Dermis blood vessel endothelial cell (primary cell): ENCODE results near the gene LRRIQ4. TPM values are rescaled to one million over a fixed set of nuclear protein-coding genes. Genes with fewer than 3 reads are reported as not detected.
A peak's percentile ranks its signal among the peaks of the same experiment; 100 is the strongest.

Experiments used
- DNase-seq: peaks from one replicate; pipeline ENCODE4 v3.0.0; 2010
- total RNA-seq: library from RNA; depleted of rRNA; stranded (reverse); fragments of >200 nt; gene quantifications from 2 replicates; pipeline ENCODE4 v1.2.3, GENCODE V29; 2014

LRRIQ4 gene
- total RNA-seq, 1 donor from 2014 or later = not detected

DNA sequence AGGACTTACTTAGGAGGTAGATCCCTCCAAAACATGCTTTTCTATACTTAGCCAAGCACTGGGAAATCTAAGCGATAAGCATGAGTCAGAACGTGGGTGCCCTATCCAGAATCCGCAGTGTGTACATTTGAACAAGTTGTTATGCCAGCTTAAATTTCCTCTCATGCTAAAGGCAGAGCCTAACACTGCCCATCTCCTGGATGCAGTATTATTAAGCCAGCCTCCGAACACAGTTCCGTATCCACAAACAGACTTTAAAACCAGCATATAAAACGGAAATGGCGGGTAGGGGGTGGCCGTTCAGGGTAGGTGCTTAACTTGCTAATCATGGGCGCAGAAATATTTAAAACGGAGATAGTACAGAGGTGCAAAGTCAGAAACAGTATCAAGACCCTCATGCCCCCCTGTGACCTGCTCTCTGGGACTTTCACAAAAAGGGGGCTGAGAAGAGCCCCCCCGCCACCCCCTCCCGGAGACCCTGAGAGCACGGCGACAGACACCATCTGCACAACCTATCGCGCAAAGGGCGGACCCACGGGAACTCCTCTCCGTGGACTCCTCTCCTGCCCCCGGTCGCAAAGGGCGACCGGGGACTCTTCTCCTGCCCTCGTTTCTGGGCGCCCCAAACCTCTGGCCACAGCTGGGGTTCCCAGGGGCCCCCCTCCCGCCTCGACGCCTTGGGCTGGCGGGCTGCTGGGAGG, 889 bp upstream of the LRRIQ4 start:
- peak; percentile 36 for DNase-seq

DNA sequence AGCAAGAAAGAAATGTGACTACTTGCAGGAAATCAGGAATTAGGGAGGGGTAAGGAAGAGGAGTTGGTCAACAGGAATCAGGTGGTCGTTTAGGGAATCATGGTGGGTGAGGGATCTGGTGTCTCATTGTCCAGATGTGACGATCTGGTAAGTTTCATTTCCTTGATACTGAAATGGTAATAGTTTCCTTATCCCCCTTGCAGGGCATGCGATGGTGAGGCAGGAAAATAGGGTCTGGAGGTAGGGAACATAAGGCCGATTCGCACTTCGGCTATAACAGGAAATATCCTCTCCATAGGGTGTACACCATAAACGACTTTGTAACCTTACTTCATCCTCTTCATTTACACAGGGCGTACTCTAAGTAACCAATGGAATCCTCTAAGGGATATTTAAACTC, 608 bp downstream of the LRRIQ4 start:
- DNase-seq = no peak

GRCh38 chr3:169813757-169814517, 1.3 kb downstream of the LRRIQ4 start:
- DNase-seq = peak; percentile 40

DNA sequence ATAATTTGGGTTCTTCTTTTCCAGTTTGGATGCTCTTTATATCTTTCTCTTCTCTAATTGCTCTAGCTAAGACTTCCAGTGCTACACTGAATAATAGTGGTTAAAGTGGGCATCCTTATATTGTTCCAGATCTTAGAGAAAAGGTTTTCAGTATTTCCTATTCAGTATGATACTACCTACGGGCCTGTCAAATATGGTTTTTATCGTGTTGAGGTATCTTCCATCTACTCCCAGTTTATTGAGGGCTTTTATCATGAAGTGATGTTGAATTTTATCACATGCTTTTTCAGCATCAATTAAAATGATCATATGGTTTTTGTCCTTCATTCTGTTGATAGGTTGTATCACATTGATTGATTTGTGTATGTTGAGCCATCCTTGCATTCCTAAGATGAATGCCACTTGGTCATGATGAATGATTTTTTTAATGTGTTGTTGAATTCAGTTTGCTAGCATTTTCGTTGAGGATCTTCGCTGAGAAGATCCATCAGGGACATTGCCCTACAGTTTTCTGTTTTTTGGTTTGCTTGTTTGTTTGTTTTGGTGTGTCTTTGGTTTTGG, 3.0 kb downstream of the LRRIQ4 start:
- DNase-seq = no peak

DNA sequence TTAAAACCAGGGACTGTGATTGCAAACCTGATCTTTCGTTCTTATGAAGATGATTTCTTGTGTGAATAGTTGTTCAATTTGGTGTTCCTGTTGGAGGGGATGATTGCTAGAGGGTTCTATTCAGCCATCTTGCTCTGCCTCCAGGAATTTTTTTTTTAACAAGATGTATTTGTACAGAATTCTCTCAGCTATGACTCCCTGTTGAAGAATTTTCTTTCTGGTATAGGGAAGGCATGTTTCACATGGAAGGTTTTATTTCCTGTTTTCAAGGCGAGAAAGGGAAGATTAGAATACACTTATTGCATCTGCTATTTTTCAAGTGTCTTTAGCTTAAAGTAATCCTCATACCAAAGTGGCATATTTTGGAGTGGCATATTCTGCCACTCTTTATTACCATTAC, 5.6 kb downstream of the LRRIQ4 start:
- no peak for DNase-seq

DNA sequence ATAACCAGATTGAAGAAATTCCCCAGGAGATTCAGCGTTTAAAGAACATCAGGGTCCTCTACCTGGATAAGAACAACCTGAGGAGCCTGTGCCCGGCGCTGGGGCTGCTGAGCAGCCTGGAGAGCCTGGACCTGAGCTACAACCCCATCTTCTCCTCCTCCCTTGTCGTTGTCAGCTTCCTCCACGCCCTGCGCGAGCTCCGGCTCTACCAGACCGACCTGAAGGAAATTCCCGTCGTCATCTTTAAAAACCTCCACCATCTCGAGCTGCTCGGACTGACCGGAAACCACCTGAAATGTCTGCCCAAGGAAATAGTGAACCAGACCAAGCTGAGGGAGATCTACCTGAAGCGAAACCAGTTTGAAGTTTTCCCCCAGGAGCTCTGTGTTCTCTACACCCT, 9.4 kb downstream of the LRRIQ4 start:
- DNase-seq = no peak

GRCh38 chr3:169822540-169822939, 9.9 kb downstream of the LRRIQ4 start:
- DNase-seq = no peak

DNA sequence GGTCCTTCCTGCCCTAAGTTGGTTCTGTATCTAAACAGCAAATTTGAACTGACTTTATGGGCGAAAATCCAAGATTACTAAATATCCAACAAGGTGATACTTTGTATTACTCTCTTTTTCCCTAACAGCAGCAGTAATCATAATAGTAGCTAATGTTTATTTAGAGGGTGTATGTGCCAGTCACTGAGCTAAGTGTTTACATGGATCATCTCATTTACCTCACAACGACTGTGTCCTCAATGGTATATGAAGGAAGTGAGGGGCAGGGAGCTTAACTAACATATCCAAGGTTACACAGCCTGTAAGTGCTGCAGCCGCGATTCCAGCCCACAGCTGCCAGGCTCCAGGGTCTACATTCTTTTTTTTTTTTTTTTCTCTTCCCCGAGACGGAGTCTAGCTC, 10.3 kb downstream of the LRRIQ4 start:
- DNase-seq = no peak

DNA sequence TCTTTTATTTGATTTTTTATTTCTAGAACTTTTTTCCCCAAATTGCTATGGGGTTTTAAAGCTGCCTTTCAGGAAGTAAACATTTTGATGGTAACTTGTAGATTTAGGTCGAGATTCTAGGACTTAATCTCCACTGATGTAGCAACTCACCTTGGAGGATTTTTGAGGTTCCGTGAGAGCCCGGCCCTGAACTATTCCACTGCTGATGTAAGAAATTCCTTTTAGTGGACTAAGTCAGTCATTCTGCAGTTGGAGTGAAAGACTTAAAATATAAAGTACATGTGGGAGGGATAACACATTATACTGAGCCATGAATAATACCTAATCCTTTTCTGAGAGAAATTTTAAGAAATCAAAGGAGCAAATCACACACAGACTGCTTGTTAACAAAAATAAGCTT, 12.6 kb downstream of the LRRIQ4 start:
- no peak for DNase-seq

DNA sequence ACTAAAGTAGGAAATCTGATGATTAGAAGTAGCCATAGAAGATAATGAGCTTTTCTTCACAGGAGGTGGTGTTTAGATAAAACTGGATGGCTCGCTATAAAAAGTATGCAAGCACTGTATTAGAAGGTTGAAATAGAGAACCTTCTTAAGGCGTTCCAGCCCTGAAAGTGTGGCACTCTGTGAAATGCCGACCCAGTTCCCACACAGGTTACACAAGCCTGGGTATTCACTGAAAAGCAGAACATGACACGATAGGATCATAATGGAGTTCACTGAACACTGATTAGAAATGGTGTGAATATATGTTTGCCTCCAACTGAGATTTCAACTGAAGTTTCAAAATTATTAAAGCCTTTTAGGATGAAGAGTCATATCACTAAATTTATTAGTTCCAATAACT, 15.0 kb downstream of the LRRIQ4 start:
- DNase-seq = no peak

GRCh38 chr3:169835533-169835932, 22.9 kb downstream of the LRRIQ4 start:
- no peak for DNase-seq

GRCh38 chr3:169836078-169836941, 23.6 kb downstream of the LRRIQ4 start:
- DNase-seq = no peak

GRCh38 chr3:169836942-169837275, 24.2 kb downstream of the LRRIQ4 start:
- DNase-seq = no peak

DNA sequence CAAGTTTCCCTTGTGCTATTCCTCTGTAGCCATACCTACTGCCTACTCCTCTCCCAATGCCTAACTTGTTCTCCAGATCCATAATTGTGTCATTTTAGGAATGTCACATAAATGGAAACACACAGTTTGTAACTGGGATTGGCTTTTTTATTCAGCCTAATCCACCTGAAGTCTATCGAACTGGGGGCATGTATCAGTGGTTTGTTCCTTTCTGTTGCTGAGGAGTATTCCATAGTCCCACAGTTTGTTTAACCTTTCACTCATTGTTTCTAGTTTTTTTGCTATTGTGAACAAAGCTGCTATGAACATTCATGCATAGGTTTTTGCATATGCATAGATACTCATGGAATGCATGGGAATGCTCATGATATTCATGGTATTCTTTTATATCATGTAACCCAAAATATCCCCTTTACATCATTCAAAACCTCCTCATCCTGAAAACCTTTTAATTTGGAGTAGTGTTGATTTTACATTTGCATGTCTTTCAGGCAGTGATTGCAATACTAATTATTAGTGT, 25.9 kb downstream of the LRRIQ4 start:
- no peak for DNase-seq

GRCh38 chr3:169841171-169841570, 28.5 kb downstream of the LRRIQ4 start:
- DNase-seq = no peak

- DNase-seq = no peak
These were observed 30.3 kb downstream of the LRRIQ4 start for GRCh38 chr3:169842960-169843359.

GRCh38 chr3:169846458-169847193, 34.0 kb downstream of the LRRIQ4 start:
- DNase-seq = no peak

DNA sequence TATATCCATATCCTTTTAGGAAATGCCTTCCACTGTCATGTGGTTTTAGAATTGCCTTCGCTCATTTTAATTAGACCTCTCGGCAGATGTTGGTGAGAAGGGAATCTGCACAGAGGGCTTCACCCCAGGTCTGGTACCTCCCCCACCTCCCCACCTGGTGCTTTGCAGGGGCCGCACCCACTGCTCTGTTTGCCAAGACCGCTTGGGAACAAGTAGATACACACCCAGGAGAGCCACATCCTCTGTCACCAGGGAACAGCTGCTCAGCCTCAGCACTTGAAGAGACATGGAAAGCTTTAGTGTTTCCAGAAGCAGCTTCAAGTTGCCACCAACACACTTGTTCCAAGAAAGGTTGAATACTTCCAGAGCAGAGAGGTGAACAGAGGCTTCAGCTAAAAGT, 35.2 kb downstream of the LRRIQ4 start:
- DNase-seq = no peak

DNA sequence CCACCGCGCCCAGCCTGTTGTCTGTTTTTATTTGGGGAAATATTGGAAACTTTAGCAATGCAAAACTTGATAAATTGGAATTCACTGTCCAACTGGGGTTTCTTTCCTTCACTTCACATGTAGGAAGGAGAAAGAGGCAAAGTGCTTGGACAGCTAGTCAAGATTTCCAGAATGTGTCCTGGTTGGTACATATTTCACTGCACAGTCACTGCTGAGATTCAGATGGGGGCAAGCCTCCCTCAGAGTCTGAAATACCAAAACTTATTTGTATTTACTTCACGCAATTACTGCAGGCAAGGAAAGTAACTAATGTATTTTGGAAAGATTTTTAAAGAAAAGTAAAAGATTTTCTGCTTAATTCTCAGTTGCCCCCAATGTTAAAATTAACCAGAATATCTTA, 36.1 kb downstream of the LRRIQ4 start:
- DNase-seq = no peak

DNA sequence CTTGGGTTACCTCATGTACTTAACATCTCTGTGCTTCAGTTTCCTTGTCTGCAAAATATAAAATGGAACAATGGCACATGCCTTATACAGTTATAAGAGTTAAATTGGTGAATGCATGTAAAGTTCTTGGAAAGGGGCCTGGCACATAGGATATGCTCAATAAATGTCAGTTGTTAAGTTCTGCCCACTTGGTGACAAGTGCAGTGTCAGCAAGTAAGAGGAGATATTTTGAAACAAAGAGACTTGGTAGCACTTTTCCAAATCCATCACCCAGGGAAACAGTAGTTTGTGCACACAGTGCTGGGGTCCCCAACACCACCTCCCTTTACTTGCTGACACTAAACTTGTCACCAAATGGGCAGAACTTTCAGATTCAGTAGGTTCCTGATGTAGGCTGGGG, 37.9 kb downstream of the LRRIQ4 start:
- no peak for DNase-seq

DNA sequence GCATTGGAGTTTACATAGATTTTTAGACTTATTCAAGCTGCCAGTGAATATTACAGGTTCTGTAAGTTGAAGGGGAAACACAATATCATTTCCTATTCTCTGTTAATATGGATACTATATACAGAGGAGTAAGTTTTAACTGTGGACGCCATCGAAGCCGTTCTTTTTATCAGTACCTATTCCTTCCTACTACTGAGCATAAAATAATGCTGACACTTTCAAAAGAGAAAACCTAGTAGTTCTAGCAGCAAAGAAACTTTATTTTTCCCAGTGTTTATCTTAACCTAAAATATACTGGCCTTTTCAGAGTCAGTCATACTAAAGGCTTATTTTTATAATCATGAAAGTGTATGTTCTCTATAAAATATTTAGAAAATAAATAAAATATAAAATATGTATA, 42.8 kb downstream of the LRRIQ4 start:
- no peak for DNase-seq

DNA sequence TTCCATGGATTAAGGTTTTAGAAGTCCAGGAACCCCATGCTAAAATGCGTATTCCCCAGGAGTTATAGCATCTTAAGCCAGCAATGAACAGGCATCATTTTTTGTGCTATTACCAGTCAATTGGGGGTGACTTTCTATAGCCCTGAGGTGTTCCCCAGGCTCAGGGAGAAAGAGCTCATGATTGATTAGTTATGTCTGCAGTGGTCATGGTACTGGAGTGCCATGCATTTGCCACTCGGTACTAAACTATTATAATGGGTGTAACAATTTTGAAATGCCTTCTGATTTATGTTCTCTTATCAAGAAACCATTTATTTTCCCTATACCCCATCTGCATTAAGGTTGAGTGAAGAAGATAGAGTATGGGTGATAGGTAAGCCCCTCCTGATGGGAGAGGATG, 45.1 kb downstream of the LRRIQ4 start:
- no peak for DNase-seq
